ENCODE results near the gene NEGR1. TPM values are rescaled to one million over a fixed set of nuclear protein-coding genes. Genes with fewer than 3 reads are reported as not detected.

NEGR1 gene
- total and polyA plus RNA-seq, 9 of the 15 experiments (the other 6 are each of a cell fraction or from before 2014, with no cell fraction given), result not detected

- H3K4me1 ChIP-seq (replicated peaks in 1 of 2; ENCODE audit: control insufficient read depth in 2 of 2, insufficient read depth in 2 of 2, low read length in 2 of 2), result no peaks in the 10 kb centered on the region
These were observed 10.7 kb downstream of the NEGR1 start for GRCh38 chr1:72271555-72272085.

More at GRCh38 chr1:72271555-72272085, 10.7 kb downstream of the NEGR1 start:
- Histone ChIP-seq H3K9me3 (replicated peaks; ENCODE audit: control insufficient read depth, insufficient read depth, low read depth, low read length) (no peaks in the 10 kb centered on the region), H3K27me3 (ENCODE audit: control insufficient read depth in 2 of 2, insufficient read depth in 2 of 2, low read length in 2 of 2) (no peaks in the 10 kb centered on the region), H2AFZ (ENCODE audit: low read depth, low read length) (no peak overlapping the region), H3K4me2 (ENCODE audit: insufficient read depth, low read length) (no peak overlapping the region), H3K79me2 (ENCODE audit: control insufficient read depth, insufficient read depth, low read length) (no peaks in the 10 kb centered on the region), H3K9ac (ENCODE audit: insufficient read depth in 1 of 2, low read depth in 2 of 2, low read length in 2 of 2) (no peak overlapping the region), H3K36me3 (ENCODE audit: control insufficient read depth, insufficient read depth, low read length) (no peaks in the 10 kb centered on the region), H3K4me3 (no peak overlapping the region), H3K9me1 (ENCODE audit: control insufficient read depth, insufficient read depth, low read length) (no peaks in the 10 kb centered on the region), H3K27ac (ENCODE audit: extremely low read depth, low read depth, low read length) (no peak overlapping the region), H4K20me1 (replicated peaks; ENCODE audit: control insufficient read depth, insufficient read depth, low read length) (no peaks in the 10 kb centered on the region)
- TF ChIP-seq ZNF785 (CRISPR knock-in tag; IDR thresholded peaks at IDR 0.05) (no peak), ZNF830 (CRISPR knock-in tag; IDR thresholded peaks at IDR 0.05) (no peak), PPARD (CRISPR knock-in tag; IDR thresholded peaks at IDR 0.05) (no peak), JUN (IDR thresholded peaks at IDR 0.05; ENCODE audit: borderline replicate concordance, low read depth, low read length) (no peak), JUN (CRISPR knock-in tag; IDR thresholded peaks at IDR 0.05; ENCODE audit: borderline replicate concordance) (no peak), ELK1 (CRISPR knock-in tag; IDR thresholded peaks at IDR 0.05) (no peak), BDP1 (IDR thresholded peaks at IDR 0.05; ENCODE audit: insufficient read depth, insufficient read length) (no peak), ETV1 (tag; conservative IDR thresholded peaks at IDR 0.05; ENCODE audit: low read depth) (no peak), LARP7 (IDR thresholded peaks at IDR 0.05) (no peak), ZNF347 (CRISPR knock-in tag; IDR thresholded peaks at IDR 0.05; ENCODE audit: low read depth) (no peak)
- TF ChIP-seq, protein P1, sequence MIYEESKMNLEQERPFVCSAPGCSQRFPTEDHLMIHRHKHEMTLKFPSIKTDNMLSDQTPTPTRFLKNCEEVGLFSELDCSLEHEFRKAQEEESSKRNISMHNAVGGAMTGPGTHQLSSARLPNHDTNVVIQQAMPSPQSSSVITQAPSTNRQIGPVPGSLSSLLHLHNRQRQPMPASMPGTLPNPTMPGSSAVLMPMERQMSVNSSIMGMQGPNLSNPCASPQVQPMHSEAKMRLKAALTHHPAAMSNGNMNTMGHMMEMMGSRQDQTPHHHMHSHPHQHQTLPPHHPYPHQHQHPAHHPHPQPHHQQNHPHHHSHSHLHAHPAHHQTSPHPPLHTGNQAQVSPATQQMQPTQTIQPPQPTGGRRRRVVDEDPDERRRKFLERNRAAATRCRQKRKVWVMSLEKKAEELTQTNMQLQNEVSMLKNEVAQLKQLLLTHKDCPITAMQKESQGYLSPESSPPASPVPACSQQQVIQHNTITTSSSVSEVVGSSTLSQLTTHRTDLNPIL (CRISPR knock-in tag; IDR thresholded peaks at IDR 0.05), result no peak
- FAIRE-seq (no peak), DNase-seq (ENCODE audit: extremely low read depth in 1 of 4, low spot score in 3 of 4) (no peak), ATAC-seq (no peak)
- ChIA-PET POLR2A (no interaction called here), CTCF (ENCODE audit: low intra/inter-chr PET ratio) (no interaction called here)
- in situ Hi-C loops (cut with MboI) (no loop called here), intact Hi-C loops (cut with micrococcal nuclease) (no loop called here)
- WGBS (ENCODE audit: insufficient coverage, low coverage, missing lambda C conversion rate), result 3% methylated on average over 6 of the region's 6 CpGs
- no TSS peak for BruUV-seq (replicated peaks)
